ENCODE measurements around the gene USP15. TPM values are rescaled to one million over a fixed set of nuclear protein-coding genes. Genes with fewer than 3 reads are reported as not detected.

Gene USP15
- total and polyA plus RNA-seq, 2 experiments from 2014 or later: 48.3 to 54.4 TPM

- Histone ChIP-seq H3K27me3 (replicated peaks; ENCODE audit: insufficient read depth) (no peaks in the 10 kb centered on the region), H3K4me1 (ENCODE audit: insufficient read depth) (peaks cover 20% of the 10 kb centered on the region), H3K4me3 (no peak overlapping the region), H3K9ac (no peak overlapping the region), H2AFZ (no peak overlapping the region), H3K9me2 (ENCODE audit: insufficient read depth) (peaks cover 3% of the 10 kb centered on the region; the same call in 1 of the 2 replicates), H3F3A (ENCODE audit: insufficient read depth) (0 out of 2 replicates have a peak, but pooled peaks cover 11% of the 10 kb centered on the region), H3K4me2 (ENCODE audit: unreplicated experiment) (no peak overlapping the region), H3K36me3 (ENCODE audit: low read depth) (no peaks in the 10 kb centered on the region), H3K79me2 (ENCODE audit: insufficient read depth) (no peaks in the 10 kb centered on the region), H3K9me3 (ENCODE audit: low read depth) (no peaks in the 10 kb centered on the region), H3K27ac (no peak overlapping the region), H4K20me1 (ENCODE audit: insufficient read depth) (no peaks in the 10 kb centered on the region)
- no peak for DNase-seq
- in situ Hi-C loops (cut with MboI): no loop called here
- no peak for TF ChIP-seq EZH2phosphoT487 (IDR thresholded peaks at IDR 0.05; ENCODE audit: insufficient read depth, low read depth)
- no peak for TF ChIP-seq EZH2 (IDR thresholded peaks at IDR 0.05; ENCODE audit: insufficient read depth, poor library complexity, severe bottlenecking)
These were observed 8.6 kb upstream of the USP15 start for GRCh38 chr12:62251609-62251958.

- 93 to 95% methylated on average over 4 of the region's 4 CpGs for WGBS, 2 experiments (ENCODE audit: low coverage in 1 of 2, low lambda C conversion rate in 2 of 2, missing lambda C conversion rate in 2 of 2)
- Histone ChIP-seq H3K4me2 (ENCODE audit: unreplicated experiment) (no peak overlapping the region), H4K20me1 (ENCODE audit: insufficient read depth) (no peaks in the 10 kb centered on the region), H3K36me3 (ENCODE audit: low read depth) (no peaks in the 10 kb centered on the region), H3K79me2 (ENCODE audit: insufficient read depth) (no peaks in the 10 kb centered on the region), H3K9me3 (ENCODE audit: low read depth) (no peaks in the 10 kb centered on the region), H3F3A (ENCODE audit: insufficient read depth) (0 out of 2 replicates have a peak, but pooled peaks cover 13% of the 10 kb centered on the region), H3K4me3 (no peak overlapping the region), H3K27me3 (replicated peaks; ENCODE audit: insufficient read depth) (no peaks in the 10 kb centered on the region), H3K9ac (no peak overlapping the region), H3K27ac (no peak overlapping the region), H3K4me1 (ENCODE audit: insufficient read depth) (peaks cover 30% of the 10 kb centered on the region), H2AFZ (no peak overlapping the region), H3K9me2 (ENCODE audit: insufficient read depth) (peaks cover 3% of the 10 kb centered on the region; the same call in 1 of the 2 replicates)
- no peak for DNase-seq
- in situ Hi-C loops (cut with MboI): no loop called here
- TF ChIP-seq EZH2phosphoT487 (IDR thresholded peaks at IDR 0.05; ENCODE audit: insufficient read depth, low read depth) (no peak), EZH2 (IDR thresholded peaks at IDR 0.05; ENCODE audit: insufficient read depth, poor library complexity, severe bottlenecking) (no peak)
These were observed 7.6 kb upstream of the USP15 start for GRCh38 chr12:62252576-62252975.

GRCh38 chr12:62254967-62255366, 5.2 kb upstream of the USP15 start:
- in situ Hi-C loops (cut with MboI): no loop called here
- WGBS, 2 experiments (ENCODE audit: low coverage in 1 of 2, low lambda C conversion rate in 2 of 2, missing lambda C conversion rate in 2 of 2): 95 to 98% methylated on average over 3 of the region's 3 CpGs

GRCh38 chr12:62256408-62257096, 3.7 kb upstream of the USP15 start:
- Histone ChIP-seq H3K9ac (no peak overlapping the region), H3K27ac (no peak overlapping the region), H3K9me3 (ENCODE audit: low read depth) (no peaks in the 10 kb centered on the region), H3K36me3 (ENCODE audit: low read depth) (no peaks in the 10 kb centered on the region), H3K79me2 (ENCODE audit: insufficient read depth) (peaks cover 13% of the 10 kb centered on the region), H3K9me2 (ENCODE audit: insufficient read depth) (peaks cover 3% of the 10 kb centered on the region; the same call in 1 of the 2 replicates), H3K27me3 (replicated peaks; ENCODE audit: insufficient read depth) (no peaks in the 10 kb centered on the region), H3K4me2 (ENCODE audit: unreplicated experiment) (peak overlapping the region; percentile 6), H4K20me1 (ENCODE audit: insufficient read depth) (no peaks in the 10 kb centered on the region; the same call in 1 of the 2 replicates), H3F3A (ENCODE audit: insufficient read depth) (0 out of 2 replicates have a peak, but pooled peaks cover 3% of the 10 kb centered on the region), H2AFZ (peak overlapping the region; percentile 58; the same call in 1 of the 2 replicates), H3K4me1 (ENCODE audit: insufficient read depth) (peaks cover 22% of the 10 kb centered on the region), H3K4me3 (no peak overlapping the region)
- 62 to 63% methylated on average over 8 of the region's 8 CpGs for WGBS, 2 experiments (ENCODE audit: low coverage in 1 of 2, low lambda C conversion rate in 2 of 2, missing lambda C conversion rate in 2 of 2)
- peak; percentile 58 for DNase-seq
- in situ Hi-C loops (cut with MboI): no loop called here
- TF ChIP-seq EZH2phosphoT487 (IDR thresholded peaks at IDR 0.05; ENCODE audit: insufficient read depth, low read depth) (no peak), EZH2 (IDR thresholded peaks at IDR 0.05; ENCODE audit: insufficient read depth, poor library complexity, severe bottlenecking) (no peak)

More at GRCh38 chr12:62254967-62255366, 5.2 kb upstream of the USP15 start:
- Histone ChIP-seq H3K27me3 (replicated peaks; ENCODE audit: insufficient read depth) (no peaks in the 10 kb centered on the region), H3K27ac (no peak overlapping the region), H3F3A (ENCODE audit: insufficient read depth) (0 out of 2 replicates have a peak, but pooled peaks cover 14% of the 10 kb centered on the region), H3K9me2 (ENCODE audit: insufficient read depth) (peaks cover 3% of the 10 kb centered on the region; the same call in 1 of the 2 replicates), H3K4me1 (ENCODE audit: insufficient read depth) (peaks cover 33% of the 10 kb centered on the region), H3K36me3 (ENCODE audit: low read depth) (no peaks in the 10 kb centered on the region), H2AFZ (no peak overlapping the region), H3K79me2 (ENCODE audit: insufficient read depth) (no peaks in the 10 kb centered on the region), H3K4me2 (ENCODE audit: unreplicated experiment) (no peak overlapping the region), H4K20me1 (ENCODE audit: insufficient read depth) (no peaks in the 10 kb centered on the region), H3K4me3 (no peak overlapping the region), H3K9me3 (ENCODE audit: low read depth) (no peaks in the 10 kb centered on the region), H3K9ac (no peak overlapping the region)
- TF ChIP-seq EZH2phosphoT487 (IDR thresholded peaks at IDR 0.05; ENCODE audit: insufficient read depth, low read depth) (no peak), EZH2 (IDR thresholded peaks at IDR 0.05; ENCODE audit: insufficient read depth, poor library complexity, severe bottlenecking) (no peak)
- DNase-seq: no peak
